B cell (primary cell): ENCODE results near the gene ITIH3. TPM values are rescaled to one million over a fixed set of nuclear protein-coding genes. Genes with fewer than 3 reads are reported as not detected.
A peak's percentile ranks its signal among the peaks of the same experiment; 100 is the strongest.

ENCODE experiments used
- ATAC-seq: fragments of 200-7000 bp; cut with Tn5 transposase; one replicate; pipeline ENCODE4 v1.10.0; 2021; ENCODE audit warnings: low read depth, mild to moderate bottlenecking, moderate number of reproducible peaks, moderate library complexity
- CTCF ChIA-PET: fragments of 350-600 bp; sonication (Branson Sonifier 250); formaldehyde crosslinking; loops from one replicate; lab custom pipeline; 2021; ENCODE audit warnings: antibody characterized with exemption, inconsistent platforms; lab: Charles Lee
- POLR2A ChIA-PET: fragments of 350-600 bp; sonication (Branson Sonifier 250); formaldehyde crosslinking; loops from one replicate; lab custom pipeline; 2021; ENCODE audit warnings: antibody characterized with exemption; lab: Charles Lee
- DNase-seq: peaks from one replicate; pipeline ENCODE4 v3.0.0; 2013
- H2AFZ ChIP-seq: 2 replicates; pipeline ENCODE4 v1.6.1; 2012; ENCODE audit warnings: mild to moderate bottlenecking, low read depth, low read length; ENCODE audit not compliant: insufficient read depth, poor library complexity, severe bottlenecking
- H3K27ac ChIP-seq, 2 donors: 1 replicate in 1 of 2; 2 replicates in 1 of 2; pipeline ENCODE4 v1.5.1; 2012 to 2013; ENCODE audit warnings: low read length in 2 of 2, mild to moderate bottlenecking in 2 of 2, moderate library complexity in 1 of 2
- H3K27me3 ChIP-seq, 4 experiments: fragments of 200-600 bp in 1 of 4; sonication (generic) in 1 of 4; replicated peaks in 1 of 4; 1 replicate in 2 of 4; 2 replicates in 2 of 4; pipeline versions ENCODE4 v1.6.1 to v1.7.0; 2013 to 2016; ENCODE audit warnings: low read length in 3 of 4, mild to moderate bottlenecking in 2 of 4, mixed read lengths in 1 of 4, moderate library complexity in 1 of 4; ENCODE audit not compliant: insufficient read depth in 4 of 4, control insufficient read depth in 3 of 4; ENCODE audit errors: control extremely low read depth in 1 of 4
- H3K36me3 ChIP-seq, 2 experiments: replicated peaks in 1 of 2; 1 replicate in 1 of 2; 2 replicates in 1 of 2; pipeline versions ENCODE4 v1.6.1 to v1.7.1; 2013; ENCODE audit warnings: low read length in 1 of 2; ENCODE audit not compliant: insufficient read depth in 2 of 2, control insufficient read depth in 1 of 2; ENCODE audit errors: control extremely low read depth in 1 of 2, extremely low read depth in 1 of 2
- H3K4me1 ChIP-seq, 2 donors: fragments of 200-600 bp in 1 of 2; sonication (generic) in 1 of 2; 1 replicate in 1 of 2; 2 replicates in 1 of 2; pipeline versions ENCODE4 v1.5.1 to v1.6.1; 2013 to 2017; ENCODE audit warnings: low read length in 2 of 2; ENCODE audit not compliant: control insufficient read depth in 2 of 2, insufficient read depth in 2 of 2
- H3K4me2 ChIP-seq: replicated peaks from 2 replicates; pipeline ENCODE3; 2012; ENCODE audit warnings: mild to moderate bottlenecking, low read depth, low read length; ENCODE audit not compliant: poor library complexity, severe bottlenecking
- H3K4me3 ChIP-seq, 5 experiments: fragments of 200-600 bp in 1 of 5; sonication (generic) in 1 of 5; 1 replicate in 3 of 5; 2 replicates in 2 of 5; pipeline versions ENCODE4 v1.5.1 to v1.7.0; 2011 to 2016; ENCODE audit warnings: low read length in 4 of 5, mild to moderate bottlenecking in 4 of 5, low read depth in 2 of 5, control low read depth in 1 of 5, moderate library complexity in 1 of 5; ENCODE audit not compliant: insufficient read depth in 1 of 5; ENCODE audit errors: control extremely low read depth in 1 of 5, extremely low read depth in 1 of 5
- H3K79me2 ChIP-seq: fragments of 200-600 bp; sonication (generic); one replicate; pipeline ENCODE4 v1.6.0; 2016; ENCODE audit warnings: low read length; ENCODE audit not compliant: control insufficient read depth, insufficient read depth
- H3K9ac ChIP-seq: fragments of 200-600 bp; sonication (generic); 2 replicates; pipeline ENCODE4 v1.6.1; 2017; ENCODE audit warnings: mild to moderate bottlenecking, low read length, moderate library complexity
- H3K9me3 ChIP-seq, 3 donors: one replicate each; pipeline versions ENCODE4 v1.6.1 to v1.7.1; 2013; ENCODE audit warnings: low read length in 2 of 3; ENCODE audit not compliant: control insufficient read depth in 2 of 3, insufficient read depth in 1 of 3; ENCODE audit errors: control extremely low read depth in 1 of 3
- H4K20me1 ChIP-seq: 2 replicates; pipeline ENCODE4 v1.6.0; 2012; ENCODE audit warnings: mild to moderate bottlenecking, low read length; ENCODE audit not compliant: insufficient read depth, control insufficient read depth, poor library complexity, severe bottlenecking
- H3K27ac Mint-ChIP-seq: one replicate; pipeline ENCODE4 v1.8.0; 2021; ENCODE audit warnings: mixed read lengths
- H3K27me3 Mint-ChIP-seq: one replicate; pipeline ENCODE4 v1.8.0; 2021; ENCODE audit warnings: mixed read lengths
- H3K4me1 Mint-ChIP-seq: one replicate; pipeline ENCODE4 v1.8.0; 2021; ENCODE audit warnings: mixed read lengths
- H3K4me3 Mint-ChIP-seq: one replicate; pipeline ENCODE4 v1.8.0; 2021; ENCODE audit warnings: mixed read lengths
- H3K9me3 Mint-ChIP-seq: one replicate; pipeline ENCODE4 v1.8.0; 2022; ENCODE audit warnings: mixed read lengths; ENCODE audit not compliant: insufficient read depth
- EZH2 ChIP-seq: IDR thresholded peaks from 2 replicates; pipeline ENCODE4 v1.6.1; 2012; ENCODE audit warnings: borderline replicate concordance, low read depth, mild to moderate bottlenecking, moderate library complexity, low read length; ENCODE audit not compliant: insufficient read depth, poor library complexity, severe bottlenecking
- WGBS: methylation state at CpG from one replicate; pipeline ENCODE4 v1.1.5; 2013; ENCODE audit warnings: missing lambda C conversion rate; ENCODE audit not compliant: insufficient coverage; 5-methylcytosine and 5-hydroxymethylcytosine counted together
- intact Hi-C: fragments of 100-400 bp; cut with micrococcal nuclease; formaldehyde crosslinking; loops from one replicate; pipeline ENCODE4 v1.10.0; 2022
- polyA plus RNA-seq: library from polyadenylated mRNA; depleted of rRNA; stranded (reverse); fragments of >200 nt; gene quantifications from 2 replicates; pipeline ENCODE4 v1.2.3, GENCODE V29; 2012
- total RNA-seq, 2 donors: library from RNA; stranded (reverse); fragments of 120-200 nt in 1 of 2; gene quantifications; 1 replicate in 1 of 2; 2 replicates in 1 of 2; pipeline versions ENCODE4 v1.2.3 to v1.2.4, GENCODE V29; 2013 to 2022
- TF ChIP-seq, protein P1 (sequence below): fragments of 200-600 bp; IDR thresholded peaks from one replicate; pipeline ENCODE4 v1.8.0; 2022; ENCODE audit warnings: antibody characterized with exemption, mild to moderate bottlenecking

ITIH3 gene
- total and polyA plus RNA-seq, 2 donors (not counting 1 experiment from before 2014, with no cell fraction given): not detected

DNA sequence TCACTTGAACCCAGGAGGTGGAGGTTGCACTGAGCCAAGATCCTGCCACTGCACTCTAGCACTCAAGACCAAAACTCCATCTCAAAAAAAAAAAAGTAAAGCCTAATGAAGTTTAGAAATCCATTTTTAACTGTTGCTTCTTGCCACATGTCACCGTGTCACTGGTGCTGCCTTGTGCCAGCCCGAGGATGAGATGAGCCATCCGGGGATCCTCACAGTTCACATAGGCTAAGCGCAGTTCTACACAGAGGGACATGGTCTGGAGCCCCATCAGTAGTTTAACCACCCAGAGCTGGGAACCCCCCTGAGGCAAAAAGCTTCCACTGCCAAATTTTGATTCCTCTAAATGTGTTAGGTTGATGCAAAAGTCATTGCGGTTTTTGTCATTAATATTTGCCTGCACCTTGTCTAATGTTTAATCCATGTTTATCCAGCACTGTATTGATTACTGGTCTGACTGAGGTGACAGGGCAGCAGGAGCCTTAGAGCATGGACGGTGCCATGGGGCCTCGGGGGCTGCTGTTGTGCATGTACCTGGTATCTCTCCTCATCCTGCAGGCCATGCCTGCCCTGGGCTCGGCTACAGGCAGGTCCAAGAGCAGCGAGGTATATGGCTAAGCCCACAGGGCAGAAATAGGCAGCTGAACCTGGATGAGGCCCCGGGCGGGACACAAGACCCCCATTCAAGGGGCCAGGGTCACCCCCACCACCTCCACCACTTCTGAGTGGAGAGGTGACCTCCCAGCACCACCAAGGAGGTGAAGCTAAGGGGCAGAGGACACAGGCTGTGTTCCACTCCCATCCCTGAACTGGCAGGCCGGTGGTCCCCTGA, 17.3 kb upstream of the ITIH3 start, which contains the start of gene ITIH1:
TSS of gene ITIH1 (plus strand) at position 473 of the 832 bp plus-strand sequence. CDS start at position 490, 17 bp downstream.
- 92% methylated on average over 10 of the region's 12 CpGs for WGBS
- Mint-ChIP-seq H3K27ac (peak within 1 kb of the TSS; percentile 50), H3K4me1 (peaks cover 14% of the 10 kb centered on the region), H3K9me3 (no peaks in the 10 kb centered on the region), H3K4me3 (no peak within 1 kb of the TSS), H3K27me3 (no peaks in the 10 kb centered on the region)
- no peak within 1 kb of the TSS for H3K4me2 ChIP-seq
- no peaks in the 10 kb centered on the region for H3K9me3 ChIP-seq
- TF ChIP-seq EZH2: no peak
- TF ChIP-seq, protein P1, sequence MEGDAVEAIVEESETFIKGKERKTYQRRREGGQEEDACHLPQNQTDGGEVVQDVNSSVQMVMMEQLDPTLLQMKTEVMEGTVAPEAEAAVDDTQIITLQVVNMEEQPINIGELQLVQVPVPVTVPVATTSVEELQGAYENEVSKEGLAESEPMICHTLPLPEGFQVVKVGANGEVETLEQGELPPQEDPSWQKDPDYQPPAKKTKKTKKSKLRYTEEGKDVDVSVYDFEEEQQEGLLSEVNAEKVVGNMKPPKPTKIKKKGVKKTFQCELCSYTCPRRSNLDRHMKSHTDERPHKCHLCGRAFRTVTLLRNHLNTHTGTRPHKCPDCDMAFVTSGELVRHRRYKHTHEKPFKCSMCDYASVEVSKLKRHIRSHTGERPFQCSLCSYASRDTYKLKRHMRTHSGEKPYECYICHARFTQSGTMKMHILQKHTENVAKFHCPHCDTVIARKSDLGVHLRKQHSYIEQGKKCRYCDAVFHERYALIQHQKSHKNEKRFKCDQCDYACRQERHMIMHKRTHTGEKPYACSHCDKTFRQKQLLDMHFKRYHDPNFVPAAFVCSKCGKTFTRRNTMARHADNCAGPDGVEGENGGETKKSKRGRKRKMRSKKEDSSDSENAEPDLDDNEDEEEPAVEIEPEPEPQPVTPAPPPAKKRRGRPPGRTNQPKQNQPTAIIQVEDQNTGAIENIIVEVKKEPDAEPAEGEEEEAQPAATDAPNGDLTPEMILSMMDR: no peak
- no peak within 1 kb of the TSS for H3K9ac ChIP-seq
- CTCF ChIA-PET: interaction anchor here (0.7 kb wide), 1 partner anchor 15 kb away, joined by 3 read pairs; no protein-coding TSS in a partner anchor
- H3K27ac ChIP-seq: no peak within 1 kb of the TSS
- peaks cover 14 to 19% of the 10 kb centered on the region in 2 donors for H3K4me1 ChIP-seq
- no peak within 1 kb of the TSS for H2AFZ ChIP-seq
- no peaks in the 10 kb centered on the region for H3K27me3 ChIP-seq
- POLR2A ChIA-PET: no interaction called here
- no peaks in the 10 kb centered on the region for H4K20me1 ChIP-seq
- DNase-seq (no peak), ATAC-seq (no peak)
- no peaks in the 10 kb centered on the region for H3K36me3 ChIP-seq
- intact Hi-C loops: no loop called here
- no peak within 1 kb of the TSS for H3K4me3 ChIP-seq
- H3K79me2 ChIP-seq: no peaks in the 10 kb centered on the region
